GM12878 (cell line): Measurements from ENCODE around the gene TEKT3. TPM values are rescaled to one million over a fixed set of nuclear protein-coding genes. Genes with fewer than 3 reads are reported as not detected.

ENCODE experiments used
- ATAC-seq: fragments of 200-7000 bp; cut with Tn5 transposase; 3 replicates; pipeline ENCODE4 v1.9.1; 2020; ENCODE audit warnings: mild to moderate bottlenecking, moderate library complexity
- BruUV-seq: library from RNA; stranded (reverse); fragments of 400-500 nt; replicated peaks from 2 replicates; lab custom pipeline; 2021; lab: Mats Ljungman, UMichigan
- CTCF ChIA-PET: fragments of 300-600 bp; sonication (Branson Sonifier 250); formaldehyde crosslinking; extraction: SDS; loops from one replicate; lab custom pipeline; 2021; ENCODE audit warnings: inconsistent platforms; lab: Yijun Ruan, JAX
- POLR2A ChIA-PET: fragments of 350-600 bp; formaldehyde crosslinking; extraction: SDS; loops from one replicate; lab custom pipeline; 2021; ENCODE audit warnings: inconsistent platforms; lab: Charles Lee
- RAD21 ChIA-PET: fragments of 300-600 bp; sonication (Branson Sonifier 250); formaldehyde crosslinking; loops from one replicate; lab custom pipeline; 2023; ENCODE audit warnings: antibody characterized with exemption; ENCODE audit not compliant: unreplicated experiment; lab: Charles Lee
- SMC1A ChIA-PET: fragments of 300-600 bp; sonication (Branson Sonifier 250); formaldehyde crosslinking; loops from one replicate; lab custom pipeline; 2023; ENCODE audit not compliant: unreplicated experiment, uncharacterized antibody; lab: Charles Lee
- DNase-seq: peaks from one replicate; pipeline ENCODE4 v3.0.0-alpha.2; 2011; ENCODE audit warnings: low read depth, low spot score
- FAIRE-seq: peaks from 3 replicates; lab custom pipeline; 2011; peaks lifted over from hg19 to GRCh38; lab: Jason Lieb, UNC
- H2AFZ ChIP-seq: 2 replicates; pipeline ENCODE4 v1.6.0; 2011; ENCODE audit warnings: low read depth, low read length, control low read depth; ENCODE audit not compliant: control insufficient read depth
- H3K27ac ChIP-seq: 2 replicates; pipeline ENCODE4 v1.5.1; 2011; ENCODE audit warnings: control low read depth; ENCODE audit not compliant: control insufficient read depth, insufficient read depth
- H3K27me3 ChIP-seq, 2 experiments: replicated peaks in 1 of 2; 2 replicates each; pipeline versions ENCODE4 v1.6.0 to v1.6.1; 2011; ENCODE audit warnings: low read length in 1 of 2; ENCODE audit not compliant: control insufficient read depth in 2 of 2, insufficient read depth in 2 of 2
- H3K36me3 ChIP-seq, 2 experiments: 2 replicates each; pipeline ENCODE4 v1.5.1; 2011; ENCODE audit warnings: low read length in 1 of 2; ENCODE audit not compliant: control insufficient read depth in 2 of 2, insufficient read depth in 2 of 2
- H3K4me1 ChIP-seq: 2 replicates; pipeline ENCODE4 v1.6.1; 2011; ENCODE audit warnings: mild to moderate bottlenecking, low read length, moderate library complexity, mixed read lengths; ENCODE audit not compliant: control insufficient read depth, insufficient read depth
- H3K4me2 ChIP-seq: 2 replicates; pipeline ENCODE4 v1.6.0; 2011; ENCODE audit warnings: control low read depth; ENCODE audit not compliant: control insufficient read depth, insufficient read depth
- H3K4me3 ChIP-seq: fragments of 200-600 bp; sonication (generic); 2 replicates; pipeline ENCODE4 v1.5.1; 2016
- H3K79me2 ChIP-seq: 2 replicates; pipeline ENCODE4 v1.6.0; 2011; ENCODE audit warnings: low read length; ENCODE audit not compliant: control insufficient read depth, insufficient read depth
- H3K9ac ChIP-seq: 2 replicates; pipeline ENCODE4 v1.8.0; 2011; ENCODE audit warnings: low read length, control low read depth, mixed read lengths; ENCODE audit not compliant: control insufficient read depth, insufficient read depth
- H3K9me3 ChIP-seq: replicated peaks from 3 replicates; pipeline ENCODE4 v1.5.1; 2011; ENCODE audit warnings: mild to moderate bottlenecking, low read length; ENCODE audit not compliant: control insufficient read depth, insufficient read depth
- H4K20me1 ChIP-seq: 2 replicates; pipeline ENCODE4 v1.6.0; 2011; ENCODE audit not compliant: control insufficient read depth, insufficient read depth
- ATF3 ChIP-seq: IDR thresholded peaks from 2 replicates; pipeline ENCODE4 v1.6.1; 2011; ENCODE audit warnings: low read depth, mild to moderate bottlenecking, low read length, moderate library complexity, borderline replicate concordance; ENCODE audit errors: extremely low read depth
- GATAD2B ChIP-seq: fragments of 450-650 bp; conservative IDR thresholded peaks from 2 replicates; pipeline ENCODE4 v1.6.1; 2017; ENCODE audit warnings: low read depth, mild to moderate bottlenecking, moderate library complexity
- TCF12 ChIP-seq: IDR thresholded peaks from 2 replicates; pipeline ENCODE4 v1.6.1; 2011; ENCODE audit warnings: low read depth, mild to moderate bottlenecking, low read length
- WGBS: methylation state at CpG from one replicate; pipeline ENCODE4 v1.1.6; 2016; ENCODE audit warnings: low lambda C conversion rate; ENCODE audit not compliant: insufficient replicate concordance, insufficient coverage; ENCODE audit errors: missing lambda C conversion rate; 5-methylcytosine and 5-hydroxymethylcytosine counted together
- in situ Hi-C: fragments of 300-500 bp; cut with MboI; formaldehyde crosslinking; loops from 9 replicates; pipeline ENCODE4 v1.14.3; 2018; ENCODE audit warnings: mixed read lengths
- intact Hi-C: fragments of 100-400 bp; cut with micrococcal nuclease; formaldehyde crosslinking; loops from one replicate; pipeline ENCODE4 v1.14.2; 2022; ENCODE audit not compliant: unreplicated experiment
- polyA plus RNA-seq, 11 experiments: library from polyadenylated mRNA; depleted of rRNA in 4 of 11; unstranded in 6 of 11; stranded (reverse) in 5 of 11; fragments of >200 nt; fragmentation: Nextera tagmentation in 4 of 11; fragmentation: Illumina TruSeq in 1 of 11; extraction: Ambion mirVana in 4 of 11; extraction: Trizol in 1 of 11; gene quantifications; 1 replicate in 1 of 11; 2 replicates in 10 of 11; pipeline versions ENCODE4 v1.2.1 to v1.2.3, GENCODE V29; 2011 to 2016; ENCODE audit warnings: inconsistent platforms in 2 of 11, missing spikeins in 2 of 11, low read depth in 1 of 11
- total RNA-seq, 4 experiments: library from RNA; depleted of rRNA in 3 of 4; stranded (reverse); fragments of >200 nt in 3 of 4; fragmentation: Illumina TruSeq in 1 of 4; extraction: Trizol in 1 of 4; gene quantifications; 2 replicates each; pipeline versions ENCODE4 v1.2.1 to v1.2.3, GENCODE V29; 2013 to 2021
- TF ChIP-seq, protein P1 (sequence below): fragments of 450-650 bp; IDR thresholded peaks from 2 replicates; pipeline ENCODE4 v1.6.1; 2016; ENCODE audit warnings: mild to moderate bottlenecking

The TEKT3 gene
- total and polyA plus RNA-seq, 10 of the 15 experiments (the other 5 are each of a cell fraction or from before 2014, with no cell fraction given) = 0.15 TPM; not detected in 9

DNA sequence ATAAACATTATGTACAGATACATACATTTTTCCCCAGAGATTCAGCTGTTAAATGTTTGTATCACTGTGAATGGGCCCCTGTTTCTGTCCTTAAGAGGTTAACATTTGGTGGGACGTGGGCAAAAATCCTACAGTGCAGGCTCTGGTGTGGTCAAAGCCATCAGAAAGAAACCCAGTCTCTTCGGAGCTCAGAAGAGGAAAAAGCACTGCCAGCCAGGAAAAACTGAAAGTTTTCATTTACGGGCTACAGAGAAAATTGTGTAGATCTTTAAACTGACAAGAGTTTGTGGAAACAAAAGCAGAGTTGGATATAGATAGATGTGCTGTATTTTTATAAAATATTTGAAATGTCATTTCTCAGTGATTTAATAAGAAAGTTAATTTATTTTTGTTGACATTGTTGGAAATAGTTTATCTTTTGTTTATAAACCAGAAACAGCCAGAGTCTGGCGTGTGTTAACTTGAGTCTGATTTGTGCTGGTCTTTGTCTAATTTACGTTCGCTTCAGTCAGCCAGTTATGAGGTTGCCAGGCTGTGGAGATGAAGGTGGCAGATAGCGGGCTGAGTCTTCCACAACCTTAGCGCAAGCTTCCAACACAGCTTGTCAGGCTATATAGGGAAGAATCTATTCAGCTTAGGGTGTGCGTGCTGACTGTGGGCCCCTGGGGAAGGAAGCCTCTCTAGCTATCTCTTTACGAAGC lies 9.5 kb upstream of the TEKT3 start (continued):
- TF ChIP-seq, protein P1, sequence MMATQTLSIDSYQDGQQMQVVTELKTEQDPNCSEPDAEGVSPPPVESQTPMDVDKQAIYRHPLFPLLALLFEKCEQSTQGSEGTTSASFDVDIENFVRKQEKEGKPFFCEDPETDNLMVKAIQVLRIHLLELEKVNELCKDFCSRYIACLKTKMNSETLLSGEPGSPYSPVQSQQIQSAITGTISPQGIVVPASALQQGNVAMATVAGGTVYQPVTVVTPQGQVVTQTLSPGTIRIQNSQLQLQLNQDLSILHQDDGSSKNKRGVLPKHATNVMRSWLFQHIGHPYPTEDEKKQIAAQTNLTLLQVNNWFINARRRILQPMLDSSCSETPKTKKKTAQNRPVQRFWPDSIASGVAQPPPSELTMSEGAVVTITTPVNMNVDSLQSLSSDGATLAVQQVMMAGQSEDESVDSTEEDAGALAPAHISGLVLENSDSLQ = no peak

GRCh38 chr17:15349119-15349518 lies 7.7 kb upstream of the TEKT3 start:
- no TSS peak for BruUV-seq
- POLR2A ChIA-PET = no interaction called here
- RAD21 ChIA-PET = no interaction called here
- DNase-seq (no peak), ATAC-seq (no peak), FAIRE-seq (no peak)
- SMC1A ChIA-PET = no interaction called here
- Histone ChIP-seq H3K4me2 (no peak overlapping the region), H3K36me3 (no peaks in the 10 kb centered on the region), H3K9ac (no peak overlapping the region), H2AFZ (no peak overlapping the region), H3K9me3 (no peaks in the 10 kb centered on the region), H4K20me1 (no peaks in the 10 kb centered on the region), H3K79me2 (no peaks in the 10 kb centered on the region), H3K4me3 (no peak overlapping the region), H3K27ac (no peak overlapping the region), H3K4me1 (no peaks in the 10 kb centered on the region), H3K27me3 (no peaks in the 10 kb centered on the region)
- TF ChIP-seq GATAD2B (no peak), TCF12 (no peak), ATF3 (no peak)
- in situ Hi-C loops = loop anchor here (5.0 kb wide), 1 partner anchor 48 kb away; no protein-coding TSS in a partner anchor
- WGBS = 0% methylated on average over 2 of the region's 2 CpGs
- intact Hi-C loops = no loop called here
- CTCF ChIA-PET = no interaction called here
